Body of pancreas (tissue), 4 donors: ENCODE results near the gene PITX3.

Source experiments
- POLR2A ChIP-seq, 3 donors: fragments of 450-650 bp; IDR thresholded peaks; one replicate each; pipeline ENCODE4 v1.6.1; 2016; ENCODE audit warnings: antibody characterized with exemption in 3 of 3, mild to moderate bottlenecking in 2 of 3
- TF ChIP-seq, protein P1 (sequence below), 7 experiments: fragments of 450-650 bp in 4 of 7; fragments of 200-600 bp in 3 of 7; sonication (generic) in 3 of 7; IDR thresholded peaks; one replicate each; pipeline ENCODE4 v1.5.1; 2016 to 2019; ENCODE audit warnings: antibody characterized with exemption in 7 of 7

DNA sequence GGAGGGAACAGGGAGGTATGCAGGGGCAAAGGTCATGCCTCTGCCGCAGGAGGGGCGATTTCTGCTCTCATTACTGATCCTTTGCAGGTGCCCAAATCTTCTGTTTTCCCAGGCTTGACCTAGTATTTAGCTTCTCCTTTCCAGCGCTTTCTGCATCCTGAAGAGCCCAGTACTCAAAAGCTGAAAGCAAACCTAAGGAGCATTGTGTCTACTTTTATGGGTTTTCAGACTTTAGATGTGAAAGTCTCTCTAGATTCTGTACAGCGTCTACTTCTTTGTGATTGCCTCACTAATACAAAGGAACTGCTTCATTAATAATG is 4.6 kb upstream of the PITX3 start:
- TF ChIP-seq, protein P1, sequence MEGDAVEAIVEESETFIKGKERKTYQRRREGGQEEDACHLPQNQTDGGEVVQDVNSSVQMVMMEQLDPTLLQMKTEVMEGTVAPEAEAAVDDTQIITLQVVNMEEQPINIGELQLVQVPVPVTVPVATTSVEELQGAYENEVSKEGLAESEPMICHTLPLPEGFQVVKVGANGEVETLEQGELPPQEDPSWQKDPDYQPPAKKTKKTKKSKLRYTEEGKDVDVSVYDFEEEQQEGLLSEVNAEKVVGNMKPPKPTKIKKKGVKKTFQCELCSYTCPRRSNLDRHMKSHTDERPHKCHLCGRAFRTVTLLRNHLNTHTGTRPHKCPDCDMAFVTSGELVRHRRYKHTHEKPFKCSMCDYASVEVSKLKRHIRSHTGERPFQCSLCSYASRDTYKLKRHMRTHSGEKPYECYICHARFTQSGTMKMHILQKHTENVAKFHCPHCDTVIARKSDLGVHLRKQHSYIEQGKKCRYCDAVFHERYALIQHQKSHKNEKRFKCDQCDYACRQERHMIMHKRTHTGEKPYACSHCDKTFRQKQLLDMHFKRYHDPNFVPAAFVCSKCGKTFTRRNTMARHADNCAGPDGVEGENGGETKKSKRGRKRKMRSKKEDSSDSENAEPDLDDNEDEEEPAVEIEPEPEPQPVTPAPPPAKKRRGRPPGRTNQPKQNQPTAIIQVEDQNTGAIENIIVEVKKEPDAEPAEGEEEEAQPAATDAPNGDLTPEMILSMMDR (IDR thresholded peaks at IDR 0.05), result no peak
- no peak for TF ChIP-seq POLR2A (IDR thresholded peaks at IDR 0.05)
